ENCODE data around the gene PTGES. TPM values are rescaled to one million over a fixed set of nuclear protein-coding genes. Genes with fewer than 3 reads are reported as not detected.

Gene PTGES
- total and polyA plus RNA-seq, 9 of the 15 experiments (the other 6 are each of a cell fraction or from before 2014, with no cell fraction given) = 0.13 TPM; not detected in 8

GRCh38 chr9:129759804-129760502 is 7.1 kb upstream of the PTGES start (continued):
- no peak for TF ChIP-seq KDM4B (IDR thresholded peaks at IDR 0.05; ENCODE audit: borderline replicate concordance in 2 of 2, low read depth in 1 of 2)
- TF ChIP-seq TEAD1 (CRISPR knock-in tag; IDR thresholded peaks at IDR 0.05) = peak in 1 of 2 experiments; percentile 35; a peak in 1 of 4 replicates
- TF ChIP-seq CHD7 (IDR thresholded peaks at IDR 0.05; ENCODE audit: low read depth, low read length) = no peak
- peak; percentile 52; the same call in 1 of the 2 replicates for TF ChIP-seq DPF2 (IDR thresholded peaks at IDR 0.05)
- TF ChIP-seq ZNF717 (CRISPR knock-in tag; IDR thresholded peaks at IDR 0.05) = no peak
- no peak for TF ChIP-seq JUNB (CRISPR knock-in tag; conservative IDR thresholded peaks at IDR 0.05)
- TF ChIP-seq TFAP4 (CRISPR knock-in tag; IDR thresholded peaks at IDR 0.05; ENCODE audit: borderline replicate concordance) = peak; percentile 74
- peak; percentile 68 for TF ChIP-seq ARID1B (IDR thresholded peaks at IDR 0.05)
- peak in 1 of 3 experiments; percentile 11 for TF ChIP-seq YY1 (IDR thresholded peaks at IDR 0.05; ENCODE audit: borderline replicate concordance in 1 of 3, control insufficient read depth in 1 of 3, extremely low read depth in 1 of 3, insufficient read depth in 3 of 3, insufficient read length in 1 of 3, insufficient replicate concordance in 2 of 3, low read depth in 1 of 3, low read length in 2 of 3)
- TF ChIP-seq, protein P1, sequence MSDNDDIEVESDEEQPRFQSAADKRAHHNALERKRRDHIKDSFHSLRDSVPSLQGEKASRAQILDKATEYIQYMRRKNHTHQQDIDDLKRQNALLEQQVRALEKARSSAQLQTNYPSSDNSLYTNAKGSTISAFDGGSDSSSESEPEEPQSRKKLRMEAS (CRISPR knock-in tag; IDR thresholded peaks at IDR 0.05) = peak; percentile 35
- TF ChIP-seq, protein P2, sequence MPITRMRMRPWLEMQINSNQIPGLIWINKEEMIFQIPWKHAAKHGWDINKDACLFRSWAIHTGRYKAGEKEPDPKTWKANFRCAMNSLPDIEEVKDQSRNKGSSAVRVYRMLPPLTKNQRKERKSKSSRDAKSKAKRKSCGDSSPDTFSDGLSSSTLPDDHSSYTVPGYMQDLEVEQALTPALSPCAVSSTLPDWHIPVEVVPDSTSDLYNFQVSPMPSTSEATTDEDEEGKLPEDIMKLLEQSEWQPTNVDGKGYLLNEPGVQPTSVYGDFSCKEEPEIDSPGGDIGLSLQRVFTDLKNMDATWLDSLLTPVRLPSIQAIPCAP (CRISPR knock-in tag; IDR thresholded peaks at IDR 0.05; ENCODE audit: borderline replicate concordance) = 0 out of 2 replicates have a peak, but pooled peaks have one; percentile 13
